ENCODE data around the gene NT5C1A. TPM values are rescaled to one million over a fixed set of nuclear protein-coding genes. Genes with fewer than 3 reads are reported as not detected.

Gene NT5C1A
- polyA plus RNA-seq, 1 experiment: not detected

DNA sequence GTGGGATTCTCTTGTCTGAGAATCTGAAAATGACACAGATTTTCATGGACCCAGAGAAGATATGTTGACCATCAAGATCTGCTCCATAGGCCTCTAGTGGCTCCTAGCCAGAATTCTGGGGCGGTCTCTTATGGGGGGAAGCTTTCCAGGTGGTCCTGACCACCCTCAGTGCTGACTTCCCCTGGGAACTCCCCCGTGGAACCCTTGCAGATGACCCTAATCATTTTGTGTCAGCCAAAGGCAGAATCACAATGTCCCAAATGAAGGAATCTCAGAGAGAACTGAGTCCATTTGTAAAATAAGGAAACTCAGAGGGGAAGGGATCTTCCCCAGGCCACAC, 36.1 kb downstream of the NT5C1A start:
- Histone ChIP-seq H3K27ac (ENCODE audit: low read depth, low read length) (no peak overlapping the region), H3K9me3 (ENCODE audit: control insufficient read depth, insufficient read depth, low read length) (no peaks in the 10 kb centered on the region; the same call in 1 of the 2 replicates), H3K4me3 (ENCODE audit: low read depth, low read length) (no peak overlapping the region), H3K27me3 (ENCODE audit: control insufficient read depth, insufficient read depth, low read length) (peaks cover 6% of the 10 kb centered on the region)
- DNase-seq (ENCODE audit: low read depth, low spot score): no peak
- POLR2A ChIA-PET: no interaction called here
- TF ChIP-seq, protein P1, sequence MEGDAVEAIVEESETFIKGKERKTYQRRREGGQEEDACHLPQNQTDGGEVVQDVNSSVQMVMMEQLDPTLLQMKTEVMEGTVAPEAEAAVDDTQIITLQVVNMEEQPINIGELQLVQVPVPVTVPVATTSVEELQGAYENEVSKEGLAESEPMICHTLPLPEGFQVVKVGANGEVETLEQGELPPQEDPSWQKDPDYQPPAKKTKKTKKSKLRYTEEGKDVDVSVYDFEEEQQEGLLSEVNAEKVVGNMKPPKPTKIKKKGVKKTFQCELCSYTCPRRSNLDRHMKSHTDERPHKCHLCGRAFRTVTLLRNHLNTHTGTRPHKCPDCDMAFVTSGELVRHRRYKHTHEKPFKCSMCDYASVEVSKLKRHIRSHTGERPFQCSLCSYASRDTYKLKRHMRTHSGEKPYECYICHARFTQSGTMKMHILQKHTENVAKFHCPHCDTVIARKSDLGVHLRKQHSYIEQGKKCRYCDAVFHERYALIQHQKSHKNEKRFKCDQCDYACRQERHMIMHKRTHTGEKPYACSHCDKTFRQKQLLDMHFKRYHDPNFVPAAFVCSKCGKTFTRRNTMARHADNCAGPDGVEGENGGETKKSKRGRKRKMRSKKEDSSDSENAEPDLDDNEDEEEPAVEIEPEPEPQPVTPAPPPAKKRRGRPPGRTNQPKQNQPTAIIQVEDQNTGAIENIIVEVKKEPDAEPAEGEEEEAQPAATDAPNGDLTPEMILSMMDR (IDR thresholded peaks at IDR 0.05; ENCODE audit: low read depth, low read length): no peak
- CTCF ChIA-PET: interaction anchor here (0.9 to 2.1 kb wide), 3 partner anchors 23 to 30 kb away, joined by 3 to 10 read pairs (median 7); no protein-coding TSS in a partner anchor

DNA sequence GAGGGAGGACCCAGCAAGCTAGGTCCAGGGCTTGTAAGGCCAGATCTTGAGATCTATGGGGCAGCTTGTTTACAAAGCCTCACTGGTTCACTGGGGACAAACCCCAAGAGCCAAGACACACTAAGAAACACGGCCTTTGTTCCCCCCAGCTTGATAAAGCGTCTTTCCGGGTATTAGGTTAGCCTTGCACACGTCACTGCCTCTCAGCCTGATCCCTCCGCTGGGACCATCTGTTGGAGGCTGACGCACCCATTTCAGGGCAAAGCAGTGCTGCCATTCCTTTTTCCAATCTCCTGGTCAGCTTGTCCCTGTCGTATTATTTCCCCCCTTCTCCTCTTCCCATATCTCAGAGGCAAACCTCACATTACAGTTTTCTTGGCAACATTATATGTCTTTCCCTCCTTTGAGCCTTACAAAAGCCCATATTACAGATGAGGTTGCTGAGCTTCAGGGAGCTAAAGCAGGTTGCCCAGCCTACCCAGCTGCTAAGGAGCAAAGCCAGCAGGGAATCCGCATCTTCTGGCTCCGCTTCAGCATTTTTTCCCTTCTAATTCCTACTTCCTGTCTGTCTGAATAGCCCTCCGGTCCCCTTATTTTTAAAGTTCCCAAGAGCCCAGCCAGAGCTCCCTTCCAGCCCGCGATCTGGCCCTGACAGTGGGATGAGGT, 36.6 kb downstream of the NT5C1A start:
- Histone ChIP-seq H3K27ac (ENCODE audit: low read depth, low read length) (no peak overlapping the region), H3K9me3 (ENCODE audit: control insufficient read depth, insufficient read depth, low read length) (no peaks in the 10 kb centered on the region; the same call in 1 of the 2 replicates), H3K4me3 (ENCODE audit: low read depth, low read length) (no peak overlapping the region), H3K27me3 (ENCODE audit: control insufficient read depth, insufficient read depth, low read length) (peaks cover 6% of the 10 kb centered on the region)
- no peak for DNase-seq (ENCODE audit: low read depth, low spot score)
- TF ChIP-seq, protein P1 (IDR thresholded peaks at IDR 0.05; ENCODE audit: low read depth, low read length): no peak
- ChIA-PET CTCF (interaction anchor here (0.9 to 2.1 kb wide), 4 partner anchors 18 to 29 kb away, joined by 3 to 10 read pairs (median 6); no protein-coding TSS in a partner anchor), POLR2A (no interaction called here)

DNA sequence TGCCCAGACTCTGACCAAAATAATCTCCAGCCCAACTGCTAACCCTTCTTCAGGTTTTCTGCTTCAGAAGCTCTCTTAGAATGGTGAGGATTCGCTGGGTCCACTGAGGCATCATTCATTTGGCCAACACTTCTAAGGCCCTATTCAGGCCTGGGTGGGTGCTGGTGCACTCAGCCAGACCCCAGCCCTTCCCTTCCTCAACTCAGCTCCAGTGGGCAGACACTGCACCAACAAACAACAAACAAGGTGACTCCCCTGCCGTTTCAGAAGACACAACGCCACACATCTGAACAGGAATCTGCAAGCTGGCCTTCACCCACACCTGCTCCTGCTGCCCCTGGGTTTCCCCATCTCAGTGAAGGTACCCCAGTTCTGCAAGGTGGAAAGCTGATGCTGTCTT, 38.5 kb downstream of the NT5C1A start:
- ChIA-PET POLR2A (no interaction called here), CTCF (interaction anchor here (0.9 to 1.1 kb wide), 2 partner anchors 25 to 39 kb away, joined by 3 to 5 read pairs; no protein-coding TSS in a partner anchor)
- H3K4me3 ChIP-seq (ENCODE audit: low read depth, low read length): no peak overlapping the region
- TF ChIP-seq, protein P1 (IDR thresholded peaks at IDR 0.05; ENCODE audit: low read depth, low read length): no peak
- peaks cover 6% of the 10 kb centered on the region for H3K27me3 ChIP-seq (ENCODE audit: control insufficient read depth, insufficient read depth, low read length)
- no peak for DNase-seq (ENCODE audit: low read depth, low spot score)
- H3K27ac ChIP-seq (ENCODE audit: low read depth, low read length): no peak overlapping the region
- no peaks in the 10 kb centered on the region for H3K9me3 ChIP-seq (ENCODE audit: control insufficient read depth, insufficient read depth, low read length)

DNA sequence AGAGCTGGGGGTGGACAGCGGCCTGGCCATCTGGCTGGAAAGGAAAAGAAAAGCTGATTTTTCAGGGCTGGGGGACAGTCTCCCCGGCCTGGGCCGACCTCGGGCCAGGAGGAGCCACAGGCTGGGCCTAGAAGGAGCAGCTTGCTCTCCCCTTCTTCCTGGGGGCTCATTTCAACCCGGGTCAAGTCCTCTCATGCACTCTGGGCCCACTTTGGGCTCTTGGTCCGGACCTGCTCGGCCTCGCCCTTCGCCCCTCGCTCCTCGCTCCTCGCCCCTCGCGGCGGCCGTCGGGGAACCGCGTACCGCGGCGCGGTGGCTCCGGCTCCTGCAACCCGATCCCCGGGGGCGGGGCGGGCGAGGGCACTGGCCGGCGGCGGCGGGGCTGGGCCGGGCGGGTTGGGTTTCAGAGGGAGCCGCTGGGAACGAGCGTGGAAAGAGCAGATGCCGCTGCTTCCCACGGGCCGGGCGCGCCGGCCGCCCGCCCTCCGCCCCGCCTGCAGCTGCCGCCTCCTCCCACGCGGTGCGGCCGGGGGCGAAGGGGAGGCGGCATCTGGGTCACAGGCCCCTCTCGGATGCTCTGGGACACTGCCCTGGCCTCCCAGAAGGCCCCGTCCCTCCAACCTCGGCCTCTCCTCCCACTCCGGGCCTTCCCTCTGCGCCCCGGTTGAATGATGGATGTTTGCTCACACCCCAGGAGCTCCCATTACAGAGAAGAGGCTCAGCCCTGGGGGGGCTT, 39.1 kb downstream of the NT5C1A start:
- peaks cover 4% of the 10 kb centered on the region for H3K27me3 ChIP-seq (ENCODE audit: control insufficient read depth, insufficient read depth, low read length)
- POLR2A ChIA-PET: no interaction called here
- TF ChIP-seq, protein P1 (IDR thresholded peaks at IDR 0.05; ENCODE audit: low read depth, low read length): no peak
- H3K27ac ChIP-seq (ENCODE audit: low read depth, low read length): no peak overlapping the region
- CTCF ChIA-PET: interaction anchor here (0.9 to 1.6 kb wide), 4 partner anchors 21 to 40 kb away, joined by 3 to 5 read pairs (median 4); no protein-coding TSS in a partner anchor
- H3K4me3 ChIP-seq (ENCODE audit: low read depth, low read length): peak overlapping the region; percentile 36
- DNase-seq (ENCODE audit: low read depth, low spot score): no peak
- no peaks in the 10 kb centered on the region for H3K9me3 ChIP-seq (ENCODE audit: control insufficient read depth, insufficient read depth, low read length)

DNA sequence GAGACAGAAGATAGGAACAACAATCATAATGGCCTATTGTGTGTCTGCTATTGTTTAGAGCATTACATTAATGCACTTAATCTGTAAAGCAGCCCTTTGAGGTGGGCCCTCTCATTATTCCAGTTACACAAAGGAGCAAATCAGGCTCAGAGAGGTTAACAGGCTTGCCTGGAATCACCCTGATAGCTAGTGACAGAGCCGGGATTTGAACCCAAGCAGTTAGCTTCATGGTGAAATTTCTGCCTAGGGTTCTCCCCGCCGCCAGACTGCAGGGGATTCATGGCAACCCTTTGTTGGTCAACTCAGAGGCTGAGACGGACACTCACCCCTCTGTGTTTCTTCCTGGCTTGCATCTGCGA, 39.6 kb downstream of the NT5C1A start:
- Histone ChIP-seq H3K9me3 (ENCODE audit: control insufficient read depth, insufficient read depth, low read length) (no peaks in the 10 kb centered on the region), H3K27me3 (ENCODE audit: control insufficient read depth, insufficient read depth, low read length) (no peaks in the 10 kb centered on the region), H3K27ac (ENCODE audit: low read depth, low read length) (no peak overlapping the region), H3K4me3 (ENCODE audit: low read depth, low read length) (no peak overlapping the region)
- TF ChIP-seq, protein P1 (IDR thresholded peaks at IDR 0.05; ENCODE audit: low read depth, low read length): no peak
- CTCF ChIA-PET: interaction anchor here (1.0 to 1.6 kb wide), 3 partner anchors 21 to 23 kb away, joined by 3 to 5 read pairs (median 5); no protein-coding TSS in a partner anchor
- no peak for DNase-seq (ENCODE audit: low read depth, low spot score)
- POLR2A ChIA-PET: no interaction called here
